ENCODE results near the gene OSBPL8. TPM values are rescaled to one million over a fixed set of nuclear protein-coding genes. Genes with fewer than 3 reads are reported as not detected.

Gene OSBPL8
- total and polyA plus RNA-seq, 9 of the 15 experiments (the other 6 are each of a cell fraction or from before 2014, with no cell fraction given) = 17.4 to 82.7 (median 42.8) TPM

GRCh38 chr12:76450690-76451089 is 108.9 kb downstream of the OSBPL8 start (continued):
- TF ChIP-seq MITF (IDR thresholded peaks at IDR 0.05) = no peak
- no peak for TF ChIP-seq ZBTB8A (IDR thresholded peaks at IDR 0.05; ENCODE audit: partially characterized antibody)
- no peak for TF ChIP-seq BRD9 (IDR thresholded peaks at IDR 0.05; ENCODE audit: low read depth, partially characterized antibody)
- peak; percentile 88 for TF ChIP-seq FOSL1 (tag; conservative IDR thresholded peaks at IDR 0.05)
- no peak for TF ChIP-seq CCNT2 (IDR thresholded peaks at IDR 0.05; ENCODE audit: borderline replicate concordance, extremely low read depth, insufficient read length, low read depth, low read length)
- TF ChIP-seq SUPT5H (IDR thresholded peaks at IDR 0.05) = no peak
- no peak for TF ChIP-seq ELK3 (CRISPR knock-in tag; IDR thresholded peaks at IDR 0.05)
- no peak for TF ChIP-seq ELF4 (CRISPR knock-in tag; IDR thresholded peaks at IDR 0.05)
- no peak for TF ChIP-seq RNF219 (CRISPR knock-in tag; IDR thresholded peaks at IDR 0.05)
- no peak for TF ChIP-seq SOX6 (IDR thresholded peaks at IDR 0.05)
- TF ChIP-seq CHD1 (IDR thresholded peaks at IDR 0.05; ENCODE audit: low read length) = no peak
- no peak for TF ChIP-seq GTF3C2 (IDR thresholded peaks at IDR 0.05; ENCODE audit: borderline replicate concordance, extremely low read depth, insufficient read length)
- TF ChIP-seq PTBP1 (IDR thresholded peaks at IDR 0.05; ENCODE audit: low read depth, low read length) = no peak
- TF ChIP-seq MCM2 (IDR thresholded peaks at IDR 0.05; ENCODE audit: low read depth) = no peak
- no peak for TF ChIP-seq MTF1 (CRISPR knock-in tag; IDR thresholded peaks at IDR 0.05; ENCODE audit: borderline replicate concordance)
- TF ChIP-seq DNMT1 (IDR thresholded peaks at IDR 0.05) = no peak
- TF ChIP-seq POLR2H (tag; IDR thresholded peaks at IDR 0.05; ENCODE audit: low read depth) = no peak
- TF ChIP-seq RBM39 (optimal IDR thresholded peaks at IDR 0.05; ENCODE audit: low read depth, low read length) = no peak
